Measurements from ENCODE around the gene C18orf63.

C18orf63 gene

GRCh38 chr18:74373428-74373827 lies 57.8 kb downstream of the C18orf63 start:
- DNase-seq (ENCODE audit: low read depth in 4 of 4, low spot score in 1 of 4): no peak

DNA sequence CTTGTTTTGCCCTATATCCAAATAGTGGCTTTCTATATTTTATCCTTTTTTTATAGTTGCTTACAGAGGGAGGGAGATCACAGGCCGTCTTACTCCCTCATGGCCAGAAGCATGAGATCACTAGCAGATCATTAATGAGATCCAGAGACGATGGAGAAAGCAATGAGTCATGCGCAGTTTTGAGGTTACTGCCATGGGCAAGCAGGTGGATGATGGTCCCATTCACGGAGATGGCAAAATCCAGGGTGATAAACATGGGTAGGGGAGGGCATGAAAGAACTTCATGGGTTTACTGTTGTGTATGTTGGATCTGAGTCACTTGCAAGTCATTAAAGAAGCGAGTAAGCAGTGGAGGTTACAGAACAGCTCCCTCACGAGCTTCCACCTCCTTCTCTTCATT lies 60.4 kb downstream of the C18orf63 start:
- DNase-seq (ENCODE audit: low read depth in 4 of 4, low spot score in 1 of 4): no peak

DNA sequence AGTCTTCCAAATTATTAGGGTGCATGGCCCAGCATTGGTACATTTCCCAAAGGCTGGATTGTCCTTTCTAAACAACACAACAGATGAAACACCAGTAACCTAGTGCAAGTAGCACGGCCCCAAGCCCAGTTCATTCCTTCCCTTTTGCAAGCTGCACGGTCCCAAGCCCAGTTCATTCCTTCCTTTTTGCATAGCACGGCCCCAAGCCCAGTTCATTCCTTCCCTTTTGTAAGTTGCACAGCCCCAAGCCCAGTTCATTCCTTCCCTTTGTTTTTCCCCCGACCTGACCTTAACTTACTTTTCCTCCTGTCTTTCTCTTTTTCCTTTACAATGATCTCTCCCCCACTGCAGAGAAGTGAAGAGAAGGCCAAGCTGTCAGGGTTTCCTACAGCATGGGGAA lies 60.9 kb downstream of the C18orf63 start:
- no peak for DNase-seq (ENCODE audit: low read depth in 4 of 4, low spot score in 1 of 4)

DNA sequence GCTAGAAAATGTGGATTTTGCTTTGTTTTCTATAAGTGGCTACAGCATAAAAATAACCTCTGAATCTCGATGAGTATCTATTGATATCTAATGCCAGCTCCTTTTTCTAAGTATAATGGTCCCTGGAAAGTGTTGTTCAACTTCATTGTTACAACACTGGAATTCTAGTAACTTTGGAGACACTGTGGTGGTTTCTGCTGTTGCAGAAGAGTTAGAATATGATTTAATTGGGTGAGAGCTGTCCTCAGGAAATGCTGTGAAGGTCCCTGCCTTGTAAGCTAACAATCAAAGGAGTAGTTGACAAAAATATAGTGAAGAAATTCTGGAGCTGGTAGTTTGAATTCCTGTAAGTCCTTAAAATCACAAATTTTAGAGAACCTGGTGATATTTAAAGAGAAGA lies 62.1 kb downstream of the C18orf63 start:
- DNase-seq (ENCODE audit: low read depth in 4 of 4, low spot score in 1 of 4): no peak

GRCh38 chr18:74378179-74378682 lies 62.6 kb downstream of the C18orf63 start:
- DNase-seq (ENCODE audit: low read depth in 4 of 4, low spot score in 1 of 4): no peak

- DNase-seq (ENCODE audit: low read depth in 4 of 4, low spot score in 1 of 4): no peak
Observed at GRCh38 chr18:74380916-74381315, 65.3 kb downstream of the C18orf63 start.

DNA sequence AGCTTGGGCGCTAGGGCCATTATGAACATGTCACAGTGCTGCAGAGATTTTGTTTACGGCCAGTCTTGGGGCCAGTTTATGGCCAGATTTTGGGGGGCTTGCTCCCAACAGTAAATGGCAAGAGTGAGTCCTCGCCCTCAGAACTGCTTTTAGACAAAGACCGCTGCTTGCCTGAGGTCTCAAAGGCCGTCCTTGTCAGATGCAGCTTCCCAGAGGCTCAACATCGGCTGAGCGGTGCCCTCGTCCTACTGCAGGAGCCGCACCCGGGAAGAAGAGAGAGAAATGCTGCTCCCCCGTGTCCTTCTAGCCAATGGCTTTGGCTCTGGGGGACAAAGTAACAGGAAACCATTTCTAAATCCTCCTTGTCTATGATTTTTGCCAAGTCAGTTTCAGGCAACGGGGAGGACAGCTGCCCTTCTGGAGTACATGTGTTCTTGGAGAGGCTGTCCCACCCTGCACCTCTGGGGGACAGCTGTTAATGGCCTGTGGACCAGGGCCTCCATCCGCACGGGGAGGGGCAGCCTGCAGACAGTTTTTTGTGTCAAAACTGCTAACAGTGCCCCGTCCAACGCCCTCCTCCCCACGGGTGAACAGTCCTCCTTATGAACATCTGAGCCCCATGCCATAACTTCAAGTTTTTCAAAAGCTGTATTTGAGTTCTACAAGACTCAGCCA lies 66.1 kb downstream of the C18orf63 start:
- no peak for DNase-seq (ENCODE audit: low read depth in 4 of 4, low spot score in 1 of 4)

DNA sequence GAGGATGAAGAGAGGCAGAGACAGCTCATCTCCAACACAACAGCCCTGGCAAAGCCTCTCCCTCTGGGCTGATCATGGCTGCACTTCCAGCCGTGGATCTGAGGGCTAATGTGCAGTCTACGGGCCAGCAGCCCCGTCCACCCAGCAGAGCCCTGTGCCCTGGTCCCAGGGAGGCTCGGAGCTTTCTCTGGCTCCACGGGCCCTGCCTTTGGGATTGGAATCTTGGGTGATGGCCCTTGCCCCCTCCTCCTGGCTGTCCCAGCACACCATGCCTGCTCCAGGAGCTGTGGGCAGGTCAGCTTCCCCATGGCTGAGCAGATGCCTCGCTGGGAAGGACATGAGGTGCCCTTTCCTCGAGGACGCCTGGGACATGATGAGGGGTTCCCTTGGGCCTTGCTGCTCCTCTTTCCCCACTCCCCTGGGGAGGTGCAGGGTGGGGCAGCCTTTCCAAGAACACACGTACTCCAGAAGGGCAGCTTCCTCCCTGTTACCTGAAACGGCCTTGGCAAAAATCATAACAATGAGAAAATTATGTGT lies 66.9 kb downstream of the C18orf63 start:
- DNase-seq (ENCODE audit: low read depth in 4 of 4, low spot score in 1 of 4): no peak

- no peak for DNase-seq (ENCODE audit: low read depth in 4 of 4, low spot score in 1 of 4)
Observed at GRCh38 chr18:74387383-74387782, 71.7 kb downstream of the C18orf63 start.

DNA sequence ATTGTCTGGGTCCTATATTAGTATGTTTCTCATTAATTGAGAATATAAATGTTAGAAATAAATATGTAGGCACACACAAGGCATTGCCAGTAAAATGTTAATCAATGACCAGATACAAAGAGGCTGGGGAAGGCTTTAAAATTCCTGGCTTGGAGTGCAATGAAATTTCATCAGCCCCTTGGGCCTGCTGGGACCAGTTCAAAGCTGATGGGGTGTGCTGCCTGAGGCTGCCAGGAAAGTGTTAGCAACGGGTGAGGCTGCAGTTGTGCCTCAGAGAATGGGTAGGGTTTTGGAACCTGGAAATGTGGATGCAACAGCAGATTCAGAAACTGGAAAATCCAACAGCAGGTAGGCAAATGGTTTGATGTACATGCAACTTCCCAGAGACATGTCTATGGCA lies 72.6 kb downstream of the C18orf63 start:
- DNase-seq (ENCODE audit: low read depth in 4 of 4, low spot score in 1 of 4): no peak

GRCh38 chr18:74389171-74389927 lies 73.7 kb downstream of the C18orf63 start:
- DNase-seq (ENCODE audit: low read depth in 4 of 4, low spot score in 1 of 4): no peak

DNA sequence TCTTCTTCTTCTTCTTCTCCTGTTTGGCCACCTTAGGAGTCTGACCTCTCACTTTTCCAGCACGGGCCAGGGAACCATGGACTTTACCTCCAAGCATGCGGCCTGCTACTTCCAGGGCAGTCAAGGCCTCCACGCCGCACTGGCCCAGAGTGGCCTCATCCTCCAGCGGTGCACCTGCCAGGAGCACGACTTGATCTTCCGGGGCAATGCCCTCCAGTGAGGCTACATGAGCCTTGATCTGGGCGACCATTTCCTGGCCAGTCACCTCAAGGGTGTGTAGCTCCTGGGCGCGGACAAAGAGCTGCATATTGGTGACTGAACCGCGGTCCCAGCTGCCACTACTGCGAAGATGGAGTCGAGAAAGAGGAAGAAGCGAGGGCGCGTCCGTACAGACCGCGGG lies 74.4 kb downstream of the C18orf63 start:
- DNase-seq (ENCODE audit: low read depth in 4 of 4, low spot score in 1 of 4): no peak

- no peak for DNase-seq (ENCODE audit: low read depth in 4 of 4, low spot score in 1 of 4)
Observed at GRCh38 chr18:74390900-74391299, 75.3 kb downstream of the C18orf63 start.

DNA sequence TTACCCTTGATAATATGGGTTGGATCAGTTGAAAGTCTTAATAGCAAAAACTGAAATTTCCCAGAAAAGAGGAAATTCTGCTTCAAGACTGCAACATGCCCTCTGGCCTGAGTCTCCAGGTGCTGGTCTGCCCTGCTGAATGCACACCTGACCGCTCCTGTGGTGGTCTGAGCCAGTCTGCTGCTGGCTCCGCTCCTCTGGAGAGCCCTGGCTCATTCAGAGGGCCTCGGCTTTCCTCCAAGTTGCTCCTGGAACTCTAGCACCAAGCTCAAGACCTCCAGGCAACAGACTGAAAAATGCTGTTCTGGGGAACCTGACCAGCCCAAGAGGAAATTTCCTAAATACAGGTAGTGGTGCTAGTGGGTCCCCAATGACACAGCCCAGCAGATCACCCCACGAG lies 76.7 kb downstream of the C18orf63 start:
- no peak for DNase-seq (ENCODE audit: low read depth in 4 of 4, low spot score in 1 of 4)

DNA sequence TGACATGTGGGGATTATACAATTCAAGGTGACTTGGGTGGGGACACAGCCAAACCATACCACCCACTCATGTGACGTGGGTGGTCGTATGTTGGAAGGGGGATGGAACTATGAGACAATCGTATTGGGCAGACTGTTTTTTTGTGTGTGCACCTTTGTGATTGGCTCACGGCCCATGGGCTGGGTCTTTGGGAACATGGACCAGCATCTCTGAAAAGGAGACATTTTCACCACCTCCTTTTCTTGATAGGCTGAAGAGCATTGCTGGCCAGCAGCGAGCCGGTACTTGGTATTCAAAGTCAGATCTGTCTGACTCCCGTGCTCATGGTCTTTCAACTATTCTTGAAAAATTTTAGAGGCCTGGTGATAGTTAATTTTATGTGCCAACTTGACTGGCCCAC lies 79.4 kb downstream of the C18orf63 start:
- no peak for DNase-seq (ENCODE audit: low read depth in 4 of 4, low spot score in 1 of 4)

DNA sequence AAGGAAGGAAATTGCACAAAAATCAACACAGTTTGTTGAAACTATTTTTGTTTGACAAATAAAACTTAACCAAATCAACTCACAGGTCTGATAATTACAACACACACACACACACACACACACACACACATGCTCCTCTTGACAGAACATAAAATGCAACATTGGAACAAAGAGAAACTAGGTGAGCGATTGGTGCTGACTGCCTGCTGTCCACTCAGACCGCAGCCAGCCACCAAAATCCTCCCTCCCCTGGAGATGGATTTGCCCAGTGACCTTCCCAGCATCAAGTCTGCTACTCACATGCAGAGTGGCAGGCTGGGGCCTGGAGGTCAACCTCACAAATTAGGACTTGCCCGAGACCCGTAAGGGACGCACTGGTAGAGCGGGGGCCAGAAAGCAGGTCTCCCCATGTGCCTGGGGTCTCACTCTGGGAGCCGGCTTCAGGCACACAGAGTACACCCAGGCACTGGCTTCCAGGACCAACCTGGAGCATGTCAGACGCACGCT lies 80.1 kb downstream of the C18orf63 start:
- no peak for DNase-seq (ENCODE audit: low read depth in 4 of 4, low spot score in 1 of 4)

DNA sequence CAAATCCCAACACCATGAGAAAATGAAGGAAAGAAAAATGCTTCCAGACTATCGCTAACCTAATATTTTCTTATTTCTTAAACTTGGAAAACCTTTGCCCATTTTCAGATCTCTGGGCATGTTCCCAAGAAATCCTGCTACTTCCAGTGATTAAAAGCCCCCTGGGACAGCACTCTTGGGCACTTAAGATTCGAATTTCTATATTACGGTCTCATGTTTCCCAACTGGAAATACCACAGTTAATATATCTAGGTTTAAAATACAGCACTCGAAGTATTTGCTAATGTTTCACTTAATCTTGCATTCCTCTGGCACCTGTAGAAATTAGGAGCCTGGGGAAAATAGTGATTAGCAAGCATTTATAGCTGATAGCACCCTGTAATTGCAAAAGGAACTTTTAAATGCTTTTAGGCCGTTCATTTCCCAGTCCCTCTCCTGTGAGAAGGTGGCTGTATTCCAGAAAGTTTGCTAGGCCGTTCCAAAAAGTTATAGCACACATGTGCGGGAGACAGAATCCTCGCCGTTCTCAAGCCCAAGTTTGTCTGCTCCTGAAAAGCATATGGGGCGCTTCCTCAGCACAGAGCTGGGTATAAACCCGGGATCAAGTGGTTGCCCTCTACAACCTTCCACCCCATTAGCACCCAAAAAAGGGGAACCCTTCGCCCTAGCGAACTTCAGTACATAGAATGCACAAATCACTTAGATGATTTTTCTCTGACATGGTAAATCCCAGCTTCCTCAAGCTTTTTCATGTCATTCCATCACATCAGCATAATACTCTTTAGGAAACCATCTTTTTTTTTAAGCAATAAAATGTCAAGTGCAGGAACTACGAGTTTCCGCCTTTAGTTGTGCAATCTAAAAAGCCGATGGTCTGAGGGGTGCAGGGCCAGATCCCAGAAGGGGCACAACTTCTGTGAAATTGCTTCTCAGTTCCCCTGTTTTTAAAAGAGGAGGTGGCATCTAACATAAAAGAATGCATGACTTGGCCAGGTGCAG lies 80.8 kb downstream of the C18orf63 start:
- no peak for DNase-seq (ENCODE audit: low read depth in 4 of 4, low spot score in 1 of 4)

GRCh38 chr18:74397572-74397971 lies 81.9 kb downstream of the C18orf63 start:
- no peak for DNase-seq (ENCODE audit: low read depth in 4 of 4, low spot score in 1 of 4)

- DNase-seq (ENCODE audit: low read depth in 4 of 4, low spot score in 1 of 4): no peak
Observed at GRCh38 chr18:74399091-74399887, 83.7 kb downstream of the C18orf63 start.

DNA sequence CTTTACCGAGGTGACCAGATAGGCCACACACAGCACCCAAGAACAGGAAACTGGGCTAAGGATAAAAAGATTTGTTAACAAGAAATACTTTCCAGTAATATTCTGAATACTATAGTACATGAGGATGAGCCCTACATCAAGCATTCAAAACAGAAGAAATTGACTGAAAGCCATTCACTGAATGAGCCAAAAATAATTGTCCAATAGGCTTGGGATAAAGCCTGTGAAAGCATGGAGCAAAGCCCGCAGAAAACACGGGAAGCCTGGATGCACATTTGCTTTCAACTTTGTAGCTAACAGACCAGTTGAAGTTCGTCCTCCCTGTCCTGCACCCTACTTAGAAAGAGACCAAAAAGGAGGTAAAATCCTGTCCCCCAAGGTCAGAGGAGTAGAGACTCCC lies 85.2 kb downstream of the C18orf63 start:
- no peak for DNase-seq (ENCODE audit: low read depth in 4 of 4, low spot score in 1 of 4)

Data from stimulated activated CD4-positive, alpha-beta T cell treated with anti-CD3 and anti-CD28 coated beads, Interleukin-1b, Interleukin-23, amount 100 ng/mL, for 24 hours (primary cell).